Colonic mucosa (tissue), 4 donors: ENCODE measurements around the gene MYO16. TPM values are rescaled to one million over a fixed set of nuclear protein-coding genes. Genes with fewer than 3 reads are reported as not detected.

Experiments used
- DNase-seq: peaks from one replicate; pipeline ENCODE4 v3.0.0-alpha.2; 2020
- H3K27ac ChIP-seq: fragments of 200-600 bp; one replicate; pipeline ENCODE4 v1.8.0; 2021
- H3K27me3 ChIP-seq: fragments of 200-600 bp; one replicate; pipeline ENCODE4 v1.8.0; 2021
- H3K36me3 ChIP-seq: fragments of 200-600 bp; one replicate; pipeline ENCODE4 v1.8.0; 2021
- H3K4me1 ChIP-seq: fragments of 200-600 bp; one replicate; pipeline ENCODE4 v1.8.0; 2021; ENCODE audit warnings: mild to moderate bottlenecking
- H3K4me3 ChIP-seq: fragments of 200-600 bp; one replicate; pipeline ENCODE4 v1.8.0; 2021
- H3K9ac ChIP-seq, 2 donors: one replicate each; pipeline ENCODE4 v1.7.0; 2013; ENCODE audit warnings: control low read depth in 2 of 2, low read depth in 2 of 2, low read length in 2 of 2
- H3K9me3 ChIP-seq: fragments of 200-600 bp; one replicate; pipeline ENCODE4 v1.8.0; 2021
- CTCF ChIP-seq: fragments of 200-600 bp; IDR thresholded peaks from one replicate; pipeline ENCODE4 v1.8.0; 2022; ENCODE audit warnings: antibody characterized with exemption, mild to moderate bottlenecking
- intact Hi-C: fragments of 100-400 bp; cut with DNase I; formaldehyde crosslinking; loops from one replicate; pipeline ENCODE4 v1.14.1; 2022
- total RNA-seq, 2 donors: library from RNA; stranded (reverse); fragmentation: NEBNext Ultra II Directional in 1 of 2; extraction: Animal tissue kit (Norgen Biotek cat#: 25700) in 1 of 2; gene quantifications; one replicate each; pipeline ENCODE4 v1.2.1, GENCODE V29; 2021
- donor health status: healthy.
- donor health status: DM: no; HTN: no; CAD: no.
- donor health status: DM: no; HTN: no; CAD: no.

MYO16 gene
- total RNA-seq, 2 donors from 2014 or later = 0.05 TPM; not detected in 1

GRCh38 chr13:108674771-108675170 is 45.4 kb downstream of the MYO16 start:
- Histone ChIP-seq H3K9ac (no peak overlapping the region), H3K27me3 (no peaks in the 10 kb centered on the region), H3K4me1 (no peaks in the 10 kb centered on the region), H3K4me3 (no peak overlapping the region), H3K36me3 (no peaks in the 10 kb centered on the region), H3K9me3 (no peaks in the 10 kb centered on the region), H3K27ac (no peak overlapping the region)
- intact Hi-C loops = no loop called here
- no peak for DNase-seq
- no peak for TF ChIP-seq CTCF

- DNase-seq = no peak
- no peak for TF ChIP-seq CTCF
- intact Hi-C loops = no loop called here
- Histone ChIP-seq H3K27me3 (no peaks in the 10 kb centered on the region), H3K4me3 (no peak overlapping the region), H3K36me3 (no peaks in the 10 kb centered on the region), H3K27ac (no peak overlapping the region), H3K4me1 (no peaks in the 10 kb centered on the region), H3K9me3 (no peaks in the 10 kb centered on the region), H3K9ac (no peak overlapping the region)
These were observed 47.2 kb downstream of the MYO16 start for GRCh38 chr13:108676620-108677019.

GRCh38 chr13:108677806-108678205 is 48.4 kb downstream of the MYO16 start:
- Histone ChIP-seq H3K27ac (no peak overlapping the region), H3K36me3 (no peaks in the 10 kb centered on the region), H3K9me3 (no peaks in the 10 kb centered on the region), H3K4me1 (no peaks in the 10 kb centered on the region), H3K27me3 (no peaks in the 10 kb centered on the region), H3K4me3 (no peak overlapping the region), H3K9ac (no peak overlapping the region)
- intact Hi-C loops = no loop called here
- no peak for DNase-seq
- no peak for TF ChIP-seq CTCF

GRCh38 chr13:108680011-108680410 is 50.6 kb downstream of the MYO16 start:
- no peaks in the 10 kb centered on the region for H3K36me3 ChIP-seq
- TF ChIP-seq CTCF = no peak
- no peak for DNase-seq

GRCh38 chr13:108681986-108682575 is 52.7 kb downstream of the MYO16 start:
- TF ChIP-seq CTCF = no peak
- Histone ChIP-seq H3K27ac (no peak overlapping the region), H3K9ac (no peak overlapping the region), H3K36me3 (no peaks in the 10 kb centered on the region), H3K4me3 (no peak overlapping the region), H3K27me3 (no peaks in the 10 kb centered on the region), H3K4me1 (no peaks in the 10 kb centered on the region), H3K9me3 (no peaks in the 10 kb centered on the region)
- intact Hi-C loops = no loop called here
- DNase-seq = no peak

More at GRCh38 chr13:108680011-108680410, 50.6 kb downstream of the MYO16 start:
- Histone ChIP-seq H3K9me3 (no peaks in the 10 kb centered on the region), H3K27me3 (no peaks in the 10 kb centered on the region), H3K4me1 (no peaks in the 10 kb centered on the region), H3K27ac (no peak overlapping the region), H3K4me3 (no peak overlapping the region), H3K9ac (no peak overlapping the region)
- intact Hi-C loops = no loop called here
